Sigmoid colon (tissue), 7 donors: Measurements from ENCODE around the gene PTPN14. TPM values are rescaled to one million over a fixed set of nuclear protein-coding genes. Genes with fewer than 3 reads are reported as not detected.

Experiments used
- DNase-seq: peaks from one replicate; pipeline ENCODE4 v3.0.0-alpha.2; 2019
- H3K27ac ChIP-seq, 4 donors: fragments of 200-600 bp; sonication (generic); one replicate each; pipeline ENCODE4 v1.5.1; 2016 to 2019; ENCODE audit warnings: mild to moderate bottlenecking in 1 of 4
- H3K27me3 ChIP-seq, 3 donors: fragments of 200-600 bp; sonication (generic); one replicate each; pipeline ENCODE4 v1.5.1; 2019; ENCODE audit warnings: mild to moderate bottlenecking in 1 of 3
- H3K36me3 ChIP-seq, 4 donors: fragments of 200-600 bp; sonication (generic); one replicate each; pipeline ENCODE4 v1.5.1; 2016 to 2019
- H3K4me1 ChIP-seq, 4 donors: fragments of 200-600 bp; sonication (generic); one replicate each; pipeline ENCODE4 v1.5.1; 2017 to 2019
- H3K4me3 ChIP-seq, 4 donors: fragments of 200-600 bp; sonication (generic); one replicate each; pipeline ENCODE4 v1.5.1; 2017 to 2019; ENCODE audit warnings: mild to moderate bottlenecking in 2 of 4, moderate library complexity in 1 of 4
- H3K9me3 ChIP-seq, 4 donors: fragments of 200-600 bp in 3 of 4; sonication (generic) in 3 of 4; one replicate each; pipeline versions ENCODE4 v1.5.1 to v1.6.1; 2013 to 2019
- CTCF ChIP-seq, 4 experiments: fragments of 450-650 bp in 3 of 4; fragments of 200-600 bp in 1 of 4; IDR thresholded peaks; one replicate each; pipeline ENCODE4 v1.5.1; 2016 to 2019; ENCODE audit warnings: antibody characterized with exemption in 4 of 4, mild to moderate bottlenecking in 3 of 4, moderate library complexity in 2 of 4
- EP300 ChIP-seq, 4 donors: sonication (generic); formaldehyde crosslinking; IDR thresholded peaks; one replicate each; pipeline ENCODE4 v1.6.1; 2017; ENCODE audit warnings: antibody characterized with exemption in 4 of 4
- POLR2A ChIP-seq, 2 donors: fragments of 450-650 bp; IDR thresholded peaks; one replicate each; pipeline ENCODE4 v1.6.1; 2016; ENCODE audit warnings: antibody characterized with exemption in 2 of 2, mild to moderate bottlenecking in 2 of 2, moderate library complexity in 2 of 2
- POLR2AphosphoS5 ChIP-seq, 4 donors: sonication (generic); formaldehyde crosslinking; IDR thresholded peaks; one replicate each; pipeline ENCODE4 v1.6.1; 2017; ENCODE audit warnings: antibody characterized with exemption in 4 of 4
- WGBS, 2 donors: extraction: QIAGEN DNeasy Blood & Tissue Kit; methylation state at CpG; one replicate each; pipeline ENCODE4 v1.1.7; 2013; 5-methylcytosine and 5-hydroxymethylcytosine counted together
- intact Hi-C: fragments of 100-400 bp; cut with DNase I; formaldehyde crosslinking; loops from one replicate; pipeline ENCODE4 v1.15.1; 2023
- polyA plus RNA-seq, 3 donors: library from polyadenylated mRNA; stranded (reverse); fragments of 200-250 nt; gene quantifications; one replicate each; pipeline ENCODE4 v1.2.3, GENCODE V29; 2013
- total RNA-seq, 4 donors: library from RNA; depleted of rRNA; stranded (reverse); fragments of >200 nt; gene quantifications; one replicate each; pipeline ENCODE4 v1.1.0, GENCODE V29; 2016
- donor health status: healthy with polysubstance abuse.
- donor health status: Bipolar disorder and iron deficiency.
- donor health status: healthy.

PTPN14 gene
- total and polyA plus RNA-seq, 7 donors, result 0.46 to 35.5 (median 20.1) TPM

GRCh38 chr1:214552174-214552608, 789 bp upstream of the PTPN14 start:
- TF ChIP-seq CTCF (IDR thresholded peaks at IDR 0.05), result no peak
- TF ChIP-seq POLR2AphosphoS5 (IDR thresholded peaks at IDR 0.05), result peak in 2 of 4 donors; percentile 19 to 52
- Histone ChIP-seq H3K9me3 (no peaks in the 10 kb centered on the region), H3K4me3 (peak overlapping the region; percentile 67 to 92 (median 88)), H3K27ac (peak overlapping the region; percentile 87 to 99 (median 98)), H3K36me3 (no peaks in the 10 kb centered on the region), H3K27me3 (no peaks in the 10 kb centered on the region), H3K4me1 (peaks cover 0 to 42% (median 33%) of the 10 kb centered on the region in 4 donors)
- intact Hi-C loops, result loop anchor here (10.0 kb wide), 1 partner anchor 217 kb away; no protein-coding TSS in a partner anchor
- WGBS, 2 donors, result 2 to 4% methylated on average over 15 of the region's 15 CpGs
- peak; percentile 72 for DNase-seq

DNA sequence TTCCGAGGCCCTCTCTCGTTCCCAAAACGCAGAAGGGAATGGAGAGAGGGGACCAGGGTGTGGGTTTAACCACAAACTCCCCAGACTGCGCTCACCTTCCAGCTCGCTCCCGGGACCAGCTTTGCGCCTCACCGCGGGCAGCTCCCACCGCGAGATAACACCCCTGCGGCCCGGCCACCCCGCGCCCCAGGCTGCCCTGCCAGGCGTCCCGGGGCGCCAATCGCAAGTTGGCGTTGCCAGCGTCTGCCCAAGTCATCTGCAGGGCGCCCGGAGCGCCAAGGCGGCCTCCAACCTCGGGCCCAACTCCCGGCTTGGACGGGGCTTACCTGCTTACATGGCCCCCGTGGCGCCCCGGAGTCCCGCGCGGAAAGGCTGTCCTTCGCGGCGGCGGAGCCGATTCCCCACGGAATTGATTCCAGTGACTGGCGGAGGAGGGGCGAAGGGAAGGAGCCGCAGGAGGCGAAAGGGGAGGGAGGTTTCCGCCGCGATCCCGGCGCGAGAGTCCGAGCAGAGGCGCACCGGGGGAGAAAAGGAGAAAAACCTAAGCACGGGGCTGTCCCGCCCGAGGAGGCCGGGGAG, 456 bp downstream of the PTPN14 start:
- TF ChIP-seq POLR2AphosphoS5 (IDR thresholded peaks at IDR 0.05) (no peak), EP300 (IDR thresholded peaks at IDR 0.05) (no peak), CTCF (IDR thresholded peaks at IDR 0.05) (no peak), POLR2A (IDR thresholded peaks at IDR 0.05) (no peak)
- peaks cover 0 to 45% (median 37%) of the 10 kb centered on the region in 4 donors for H3K4me1 ChIP-seq
- H3K36me3 ChIP-seq, result no peaks in the 10 kb centered on the region
- DNase-seq, result peak; percentile 81
- no peaks in the 10 kb centered on the region for H3K27me3 ChIP-seq
- H3K4me3 ChIP-seq, result peak overlapping the region; percentile 67 to 92 (median 88)
- no peaks in the 10 kb centered on the region for H3K9me3 ChIP-seq
- WGBS, 2 donors, result 2% methylated on average over 57 of the region's 57 CpGs
- H3K27ac ChIP-seq, result peak overlapping the region; percentile 87 to 99 (median 98)
- intact Hi-C loops, result loop anchor here (2.0 to 10.0 kb wide), 2 partner anchors 162 to 216 kb away; no protein-coding TSS in a partner anchor

GRCh38 chr1:214550013-214550856, 1.2 kb downstream of the PTPN14 start:
- Histone ChIP-seq H3K27me3 (no peaks in the 10 kb centered on the region), H3K9me3 (no peaks in the 10 kb centered on the region), H3K4me1 (peaks cover 0 to 52% (median 37%) of the 10 kb centered on the region in 4 donors), H3K36me3 (no peaks in the 10 kb centered on the region), H3K27ac (peak overlapping the region; percentile 87 to 99 (median 98)), H3K4me3 (peak overlapping the region; percentile 67 to 92 (median 88))
- intact Hi-C loops, result loop anchor here (2.0 to 10.0 kb wide), 2 partner anchors 161 to 215 kb away; no protein-coding TSS in a partner anchor
- peak in 2 of 4 experiments; percentile 25 to 46 for TF ChIP-seq CTCF (IDR thresholded peaks at IDR 0.05)
- no peak for TF ChIP-seq EP300 (IDR thresholded peaks at IDR 0.05)
- no peak for DNase-seq
- WGBS, 2 donors, result 50 to 62% methylated on average over 24 of the region's 24 CpGs

GRCh38 chr1:214549604-214550003, 1.8 kb downstream of the PTPN14 start:
- TF ChIP-seq POLR2A (IDR thresholded peaks at IDR 0.05) (no peak), POLR2AphosphoS5 (IDR thresholded peaks at IDR 0.05) (no peak), EP300 (IDR thresholded peaks at IDR 0.05) (no peak), CTCF (IDR thresholded peaks at IDR 0.05) (no peak)
- Histone ChIP-seq H3K4me3 (peak overlapping the region in 3 of 4 donors; percentile 67 to 92 (median 91)), H3K36me3 (no peaks in the 10 kb centered on the region), H3K27ac (peak overlapping the region; percentile 87 to 99 (median 98)), H3K9me3 (no peaks in the 10 kb centered on the region), H3K27me3 (no peaks in the 10 kb centered on the region), H3K4me1 (peaks cover 0 to 54% (median 37%) of the 10 kb centered on the region in 4 donors)
- DNase-seq, result no peak
- 81 to 83% methylated on average over 7 of the region's 7 CpGs for WGBS, 2 donors
- intact Hi-C loops, result loop anchor here (2.0 to 10.0 kb wide), 2 partner anchors 161 to 215 kb away; no protein-coding TSS in a partner anchor
